ENCODE results near the gene BTBD17. TPM values are rescaled to one million over a fixed set of nuclear protein-coding genes. Genes with fewer than 3 reads are reported as not detected.
A peak's percentile ranks its signal among the peaks of the same experiment; 100 is the strongest.

Gene BTBD17
- total RNA-seq, 1 donor from 2014 or later = 2.7 TPM

GRCh38 chr17:74389084-74389753 is 27.6 kb upstream of the BTBD17 start:
- H3K27ac Mint-ChIP-seq (ENCODE audit: unreplicated experiment) = no peak overlapping the region
- H3K27me3 Mint-ChIP-seq (ENCODE audit: unreplicated experiment) = peaks cover 6% of the 10 kb centered on the region
- peaks cover 5% of the 10 kb centered on the region for H3K36me3 Mint-ChIP-seq (ENCODE audit: low read depth, unreplicated experiment)
- no peak for TF ChIP-seq CTCF (IDR thresholded peaks at IDR 0.05; ENCODE audit: unreplicated experiment)
- DNase-seq (ENCODE audit: low spot score) = no peak
- no peak overlapping the region for H3K4me3 Mint-ChIP-seq (ENCODE audit: unreplicated experiment)
- peaks cover 14% of the 10 kb centered on the region for H3K4me1 Mint-ChIP-seq (ENCODE audit: unreplicated experiment)
- H3K9me3 Mint-ChIP-seq (ENCODE audit: unreplicated experiment) = no peaks in the 10 kb centered on the region

GRCh38 chr17:74387365-74388218 is 25.9 kb upstream of the BTBD17 start:
- no peak for TF ChIP-seq CTCF (IDR thresholded peaks at IDR 0.05; ENCODE audit: unreplicated experiment)
- Mint-ChIP-seq H3K4me3 (ENCODE audit: unreplicated experiment) (no peak overlapping the region), H3K4me1 (ENCODE audit: unreplicated experiment) (peaks cover 15% of the 10 kb centered on the region), H3K36me3 (ENCODE audit: low read depth, unreplicated experiment) (no peaks in the 10 kb centered on the region), H3K27ac (ENCODE audit: unreplicated experiment) (no peak overlapping the region), H3K27me3 (ENCODE audit: unreplicated experiment) (peaks cover 2% of the 10 kb centered on the region), H3K9me3 (ENCODE audit: unreplicated experiment) (no peaks in the 10 kb centered on the region)
- no peak for DNase-seq (ENCODE audit: low spot score)

- no peak overlapping the region for H3K4me3 Mint-ChIP-seq (ENCODE audit: unreplicated experiment)
- DNase-seq (ENCODE audit: low spot score) = no peak
- no peak for TF ChIP-seq CTCF (IDR thresholded peaks at IDR 0.05; ENCODE audit: unreplicated experiment)
- no peaks in the 10 kb centered on the region for H3K9me3 Mint-ChIP-seq (ENCODE audit: unreplicated experiment)
- H3K27me3 Mint-ChIP-seq (ENCODE audit: unreplicated experiment) = peaks cover 2% of the 10 kb centered on the region
- peaks cover 15% of the 10 kb centered on the region for H3K4me1 Mint-ChIP-seq (ENCODE audit: unreplicated experiment)
- no peaks in the 10 kb centered on the region for H3K36me3 Mint-ChIP-seq (ENCODE audit: low read depth, unreplicated experiment)
- peak overlapping the region; percentile 24 for H3K27ac Mint-ChIP-seq (ENCODE audit: unreplicated experiment)
Observed at GRCh38 chr17:74386386-74386785, 24.7 kb upstream of the BTBD17 start.

- H3K36me3 Mint-ChIP-seq (ENCODE audit: low read depth, unreplicated experiment) = no peaks in the 10 kb centered on the region
- peaks cover 2% of the 10 kb centered on the region for H3K27me3 Mint-ChIP-seq (ENCODE audit: unreplicated experiment)
- peak overlapping the region; percentile 20 for H3K27ac Mint-ChIP-seq (ENCODE audit: unreplicated experiment)
- H3K9me3 Mint-ChIP-seq (ENCODE audit: unreplicated experiment) = no peaks in the 10 kb centered on the region
- no peak for TF ChIP-seq CTCF (IDR thresholded peaks at IDR 0.05; ENCODE audit: unreplicated experiment)
- no peak overlapping the region for H3K4me3 Mint-ChIP-seq (ENCODE audit: unreplicated experiment)
- no peak for DNase-seq (ENCODE audit: low spot score)
- peaks cover 15% of the 10 kb centered on the region for H3K4me1 Mint-ChIP-seq (ENCODE audit: unreplicated experiment)
Observed at GRCh38 chr17:74385201-74385600, 23.5 kb upstream of the BTBD17 start.

- H3K4me1 Mint-ChIP-seq (ENCODE audit: unreplicated experiment) = peaks cover 15% of the 10 kb centered on the region
- no peaks in the 10 kb centered on the region for H3K36me3 Mint-ChIP-seq (ENCODE audit: low read depth, unreplicated experiment)
- H3K9me3 Mint-ChIP-seq (ENCODE audit: unreplicated experiment) = no peaks in the 10 kb centered on the region
- no peak overlapping the region for H3K4me3 Mint-ChIP-seq (ENCODE audit: unreplicated experiment)
- DNase-seq (ENCODE audit: low spot score) = no peak
- peaks cover 1% of the 10 kb centered on the region for H3K27me3 Mint-ChIP-seq (ENCODE audit: unreplicated experiment)
- no peak for TF ChIP-seq CTCF (IDR thresholded peaks at IDR 0.05; ENCODE audit: unreplicated experiment)
- H3K27ac Mint-ChIP-seq (ENCODE audit: unreplicated experiment) = no peak overlapping the region
Observed at GRCh38 chr17:74383141-74383540, 21.5 kb upstream of the BTBD17 start.
